ENCODE results near the gene GPR107.

- TF ChIP-seq CTCF (IDR thresholded peaks at IDR 0.05), result no peak
- TF ChIP-seq POLR2A (IDR thresholded peaks at IDR 0.05), result no peak
Observed at GRCh38 chr9:130064621-130065020, 10.9 kb downstream of the GPR107 start.

Data from right lobe of liver (tissue), 4 donors.